HepG2 (cell line): ENCODE measurements around the gene FAM169A. TPM values are rescaled to one million over a fixed set of nuclear protein-coding genes. Genes with fewer than 3 reads are reported as not detected.

Source experiments
- ARID2 ChIP-seq: sonication (generic); formaldehyde crosslinking; IDR thresholded peaks from 2 replicates; pipeline ENCODE4 v1.8.1; 2022; ENCODE audit warnings: mild to moderate bottlenecking, missing genetic modification reagents, borderline replicate concordance
- BRCA1 ChIP-seq: sonication (generic); formaldehyde crosslinking; IDR thresholded peaks from 2 replicates; pipeline ENCODE4 v1.4.0; 2020; ENCODE audit warnings: missing genetic modification reagents
- HOXD1 ChIP-seq: sonication (generic); formaldehyde crosslinking; IDR thresholded peaks from 2 replicates; pipeline ENCODE4 v1.5.0; 2020; ENCODE audit warnings: missing genetic modification reagents
- IRF2 ChIP-seq: IDR thresholded peaks from 2 replicates; pipeline ENCODE4 v1.6.1; 2018; ENCODE audit warnings: missing genetic modification reagents, missing compliant biosample characterization
- ISL2 ChIP-seq: sonication (generic); formaldehyde crosslinking; IDR thresholded peaks from 2 replicates; pipeline ENCODE4 v1.5.0; 2020; ENCODE audit warnings: missing genetic modification reagents
- KLF12 ChIP-seq: sonication (generic); formaldehyde crosslinking; IDR thresholded peaks from 2 replicates; pipeline ENCODE4 v1.4.0; 2020; ENCODE audit warnings: missing genetic modification reagents, borderline replicate concordance
- POLR2AphosphoS2 ChIP-seq: IDR thresholded peaks from 2 replicates; pipeline ENCODE4 v1.6.1; 2011; ENCODE audit warnings: low read depth, low read length, improper control_type of control experiment
- RFXANK ChIP-seq: IDR thresholded peaks from 2 replicates; pipeline ENCODE4 v1.6.1; 2016
- U2AF2 ChIP-seq: fragments of 200-400 bp; formaldehyde crosslinking; IDR thresholded peaks from 2 replicates; pipeline ENCODE4 v1.6.1; 2017; ENCODE audit warnings: low read depth, mild to moderate bottlenecking, low read length
- ZFP1 ChIP-seq: IDR thresholded peaks from 2 replicates; pipeline ENCODE4 v1.6.1; 2016
- ZFP36 ChIP-seq: fragments of 150-350 bp; IDR thresholded peaks from 2 replicates; pipeline ENCODE4 v1.6.1; 2018; ENCODE audit warnings: borderline replicate concordance, low read length, low read depth; ENCODE audit not compliant: partially characterized antibody
- ZNF614 ChIP-seq: IDR thresholded peaks from 2 replicates; pipeline ENCODE4 v1.6.1; 2018; ENCODE audit warnings: missing biosample characterization, missing genetic modification reagents, inconsistent platforms, borderline replicate concordance
- ZNF746 ChIP-seq: sonication (generic); formaldehyde crosslinking; IDR thresholded peaks from 2 replicates; pipeline ENCODE4 v1.8.0; 2022; ENCODE audit warnings: mild to moderate bottlenecking, missing genetic modification reagents
- ZNF777 ChIP-seq: sonication (generic); formaldehyde crosslinking; IDR thresholded peaks from 2 replicates; pipeline ENCODE4 v1.4.0; 2020; ENCODE audit warnings: missing genetic modification reagents
- ZNF788 ChIP-seq: sonication (generic); formaldehyde crosslinking; IDR thresholded peaks from 2 replicates; pipeline ENCODE4 v1.5.0; 2020; ENCODE audit warnings: mild to moderate bottlenecking, missing genetic modification reagents, borderline replicate concordance
- polyA plus RNA-seq, 8 experiments: library from polyadenylated mRNA; depleted of rRNA in 3 of 8; stranded (reverse) in 7 of 8; unstranded in 1 of 8; fragments of >200 nt; fragmentation: Illumina TruSeq in 4 of 8; extraction: Trizol in 4 of 8; gene quantifications; 2 replicates each; pipeline versions ENCODE4 v1.2.1 to v1.2.3, GENCODE V29; 2011 to 2016; ENCODE audit warnings: low read depth in 4 of 8, missing spikeins in 1 of 8, mixed read lengths in 1 of 8; ENCODE audit not compliant: insufficient read depth in 1 of 8
- total RNA-seq, 5 experiments: library from RNA; depleted of rRNA; stranded (reverse); fragments of >200 nt; fragmentation: Illumina TruSeq; extraction: Trizol; gene quantifications; 2 replicates each; pipeline ENCODE4 v1.2.3, GENCODE V29; 2016; ENCODE audit warnings: low read depth in 1 of 5
- TF ChIP-seq, protein P1 (sequence below): sonication (generic); formaldehyde crosslinking; IDR thresholded peaks from 2 replicates; pipeline ENCODE4 v1.5.0; 2020; ENCODE audit warnings: mild to moderate bottlenecking, low read depth, missing genetic modification reagents, borderline replicate concordance
- TF ChIP-seq, protein P2 (sequence below): sonication (generic); formaldehyde crosslinking; IDR thresholded peaks from 2 replicates; pipeline ENCODE4 v1.5.1; 2020; ENCODE audit warnings: mild to moderate bottlenecking, moderate library complexity, missing genetic modification reagents
- TF ChIP-seq, protein P3 (sequence below): IDR thresholded peaks from 2 replicates; pipeline ENCODE4 v1.6.1; 2016; ENCODE audit warnings: low read depth, missing genetic modification reagents, missing compliant biosample characterization
- TF ChIP-seq, protein P4 (sequence below): IDR thresholded peaks from 2 replicates; pipeline ENCODE4 v1.6.1; 2016; ENCODE audit warnings: low read depth, borderline replicate concordance
- TF ChIP-seq, protein P5 (sequence below): sonication (generic); formaldehyde crosslinking; IDR thresholded peaks from 2 replicates; pipeline ENCODE4 v1.4.0; 2020; ENCODE audit warnings: mild to moderate bottlenecking, low read depth, missing genetic modification reagents
- TF ChIP-seq, protein P6 (sequence below): sonication (generic); formaldehyde crosslinking; IDR thresholded peaks from 2 replicates; pipeline ENCODE4 v1.8.0; 2022; ENCODE audit warnings: mild to moderate bottlenecking, missing genetic modification reagents, moderate library complexity

The FAM169A gene
- total and polyA plus RNA-seq, 2 of the 13 experiments (the other 11 are each of a cell fraction or from before 2014, with no cell fraction given), result 21.1 to 110 TPM

DNA sequence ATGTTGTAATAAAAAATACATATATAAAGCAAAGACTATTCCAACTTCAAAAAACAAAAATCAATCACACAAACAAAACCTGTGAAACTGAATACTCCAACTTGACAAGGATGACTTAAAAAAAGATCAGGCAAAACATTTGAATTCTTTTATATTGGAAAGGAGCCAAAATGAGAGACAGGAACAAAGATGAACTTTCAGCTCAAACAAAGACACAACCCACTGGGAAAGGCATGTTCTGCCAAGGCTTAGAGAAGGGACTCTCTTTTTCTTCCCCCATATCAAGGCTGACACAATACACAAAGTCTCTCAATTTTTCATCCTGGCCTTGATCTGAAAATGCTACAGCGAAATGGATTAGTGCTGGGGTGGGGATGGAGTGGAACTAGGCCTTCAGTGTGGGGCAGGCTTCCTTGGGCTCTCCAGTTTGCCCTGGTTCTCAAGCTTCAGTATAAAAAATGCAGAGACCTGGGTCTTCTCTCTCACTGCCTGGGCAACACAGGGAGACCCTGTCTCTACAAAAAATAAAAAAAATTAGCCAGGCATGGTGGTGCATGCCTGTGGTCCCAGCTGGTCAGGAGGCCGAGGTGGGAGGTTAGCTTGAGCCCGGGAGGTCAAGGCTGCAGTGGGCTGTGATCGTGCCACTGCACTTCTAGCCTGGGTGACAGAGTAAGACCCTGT, 11.6 kb upstream of the FAM169A start (continued):
- TF ChIP-seq, protein P1, sequence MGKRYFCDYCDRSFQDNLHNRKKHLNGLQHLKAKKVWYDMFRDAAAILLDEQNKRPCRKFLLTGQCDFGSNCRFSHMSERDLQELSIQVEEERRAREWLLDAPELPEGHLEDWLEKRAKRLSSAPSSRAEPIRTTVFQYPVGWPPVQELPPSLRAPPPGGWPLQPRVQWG (CRISPR knock-in tag), result no peak
- no peak for TF ChIP-seq ZNF777 (CRISPR knock-in tag)
- TF ChIP-seq, protein P2, sequence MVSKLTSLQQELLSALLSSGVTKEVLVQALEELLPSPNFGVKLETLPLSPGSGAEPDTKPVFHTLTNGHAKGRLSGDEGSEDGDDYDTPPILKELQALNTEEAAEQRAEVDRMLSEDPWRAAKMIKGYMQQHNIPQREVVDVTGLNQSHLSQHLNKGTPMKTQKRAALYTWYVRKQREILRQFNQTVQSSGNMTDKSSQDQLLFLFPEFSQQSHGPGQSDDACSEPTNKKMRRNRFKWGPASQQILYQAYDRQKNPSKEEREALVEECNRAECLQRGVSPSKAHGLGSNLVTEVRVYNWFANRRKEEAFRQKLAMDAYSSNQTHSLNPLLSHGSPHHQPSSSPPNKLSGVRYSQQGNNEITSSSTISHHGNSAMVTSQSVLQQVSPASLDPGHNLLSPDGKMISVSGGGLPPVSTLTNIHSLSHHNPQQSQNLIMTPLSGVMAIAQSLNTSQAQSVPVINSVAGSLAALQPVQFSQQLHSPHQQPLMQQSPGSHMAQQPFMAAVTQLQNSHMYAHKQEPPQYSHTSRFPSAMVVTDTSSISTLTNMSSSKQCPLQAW (CRISPR knock-in tag), result peak; percentile 36; the same call in 1 of the 2 replicates
- peak; percentile 37 for TF ChIP-seq ZNF614
- TF ChIP-seq ZFP1 (CRISPR knock-in tag), result 0 out of 2 replicates have a peak, but pooled peaks have one; percentile 67
- no peak for TF ChIP-seq ARID2
- no peak for TF ChIP-seq ZNF788 (CRISPR knock-in tag)
- TF ChIP-seq, protein P3, sequence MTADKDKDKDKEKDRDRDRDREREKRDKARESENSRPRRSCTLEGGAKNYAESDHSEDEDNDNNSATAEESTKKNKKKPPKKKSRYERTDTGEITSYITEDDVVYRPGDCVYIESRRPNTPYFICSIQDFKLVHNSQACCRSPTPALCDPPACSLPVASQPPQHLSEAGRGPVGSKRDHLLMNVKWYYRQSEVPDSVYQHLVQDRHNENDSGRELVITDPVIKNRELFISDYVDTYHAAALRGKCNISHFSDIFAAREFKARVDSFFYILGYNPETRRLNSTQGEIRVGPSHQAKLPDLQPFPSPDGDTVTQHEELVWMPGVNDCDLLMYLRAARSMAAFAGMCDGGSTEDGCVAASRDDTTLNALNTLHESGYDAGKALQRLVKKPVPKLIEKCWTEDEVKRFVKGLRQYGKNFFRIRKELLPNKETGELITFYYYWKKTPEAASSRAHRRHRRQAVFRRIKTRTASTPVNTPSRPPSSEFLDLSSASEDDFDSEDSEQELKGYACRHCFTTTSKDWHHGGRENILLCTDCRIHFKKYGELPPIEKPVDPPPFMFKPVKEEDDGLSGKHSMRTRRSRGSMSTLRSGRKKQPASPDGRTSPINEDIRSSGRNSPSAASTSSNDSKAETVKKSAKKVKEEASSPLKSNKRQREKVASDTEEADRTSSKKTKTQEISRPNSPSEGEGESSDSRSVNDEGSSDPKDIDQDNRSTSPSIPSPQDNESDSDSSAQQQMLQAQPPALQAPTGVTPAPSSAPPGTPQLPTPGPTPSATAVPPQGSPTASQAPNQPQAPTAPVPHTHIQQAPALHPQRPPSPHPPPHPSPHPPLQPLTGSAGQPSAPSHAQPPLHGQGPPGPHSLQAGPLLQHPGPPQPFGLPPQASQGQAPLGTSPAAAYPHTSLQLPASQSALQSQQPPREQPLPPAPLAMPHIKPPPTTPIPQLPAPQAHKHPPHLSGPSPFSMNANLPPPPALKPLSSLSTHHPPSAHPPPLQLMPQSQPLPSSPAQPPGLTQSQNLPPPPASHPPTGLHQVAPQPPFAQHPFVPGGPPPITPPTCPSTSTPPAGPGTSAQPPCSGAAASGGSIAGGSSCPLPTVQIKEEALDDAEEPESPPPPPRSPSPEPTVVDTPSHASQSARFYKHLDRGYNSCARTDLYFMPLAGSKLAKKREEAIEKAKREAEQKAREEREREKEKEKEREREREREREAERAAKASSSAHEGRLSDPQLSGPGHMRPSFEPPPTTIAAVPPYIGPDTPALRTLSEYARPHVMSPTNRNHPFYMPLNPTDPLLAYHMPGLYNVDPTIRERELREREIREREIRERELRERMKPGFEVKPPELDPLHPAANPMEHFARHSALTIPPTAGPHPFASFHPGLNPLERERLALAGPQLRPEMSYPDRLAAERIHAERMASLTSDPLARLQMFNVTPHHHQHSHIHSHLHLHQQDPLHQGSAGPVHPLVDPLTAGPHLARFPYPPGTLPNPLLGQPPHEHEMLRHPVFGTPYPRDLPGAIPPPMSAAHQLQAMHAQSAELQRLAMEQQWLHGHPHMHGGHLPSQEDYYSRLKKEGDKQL (CRISPR knock-in tag), result no peak
- no peak for TF ChIP-seq HOXD1 (CRISPR knock-in tag)
- TF ChIP-seq ZNF746 (CRISPR knock-in tag), result no peak
- TF ChIP-seq, protein P4, sequence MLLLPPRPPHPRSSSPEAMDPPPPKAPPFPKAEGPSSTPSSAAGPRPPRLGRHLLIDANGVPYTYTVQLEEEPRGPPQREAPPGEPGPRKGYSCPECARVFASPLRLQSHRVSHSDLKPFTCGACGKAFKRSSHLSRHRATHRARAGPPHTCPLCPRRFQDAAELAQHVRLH (CRISPR knock-in tag), result no peak
- no peak for TF ChIP-seq ZFP36
- TF ChIP-seq BRCA1 (CRISPR knock-in tag), result no peak
- TF ChIP-seq, protein P5, sequence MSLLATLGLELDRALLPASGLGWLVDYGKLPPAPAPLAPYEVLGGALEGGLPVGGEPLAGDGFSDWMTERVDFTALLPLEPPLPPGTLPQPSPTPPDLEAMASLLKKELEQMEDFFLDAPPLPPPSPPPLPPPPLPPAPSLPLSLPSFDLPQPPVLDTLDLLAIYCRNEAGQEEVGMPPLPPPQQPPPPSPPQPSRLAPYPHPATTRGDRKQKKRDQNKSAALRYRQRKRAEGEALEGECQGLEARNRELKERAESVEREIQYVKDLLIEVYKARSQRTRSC (CRISPR knock-in tag), result no peak
- TF ChIP-seq IRF2 (CRISPR knock-in tag), result no peak
- peak; percentile 33 for TF ChIP-seq ISL2 (CRISPR knock-in tag)
- TF ChIP-seq, protein P6, sequence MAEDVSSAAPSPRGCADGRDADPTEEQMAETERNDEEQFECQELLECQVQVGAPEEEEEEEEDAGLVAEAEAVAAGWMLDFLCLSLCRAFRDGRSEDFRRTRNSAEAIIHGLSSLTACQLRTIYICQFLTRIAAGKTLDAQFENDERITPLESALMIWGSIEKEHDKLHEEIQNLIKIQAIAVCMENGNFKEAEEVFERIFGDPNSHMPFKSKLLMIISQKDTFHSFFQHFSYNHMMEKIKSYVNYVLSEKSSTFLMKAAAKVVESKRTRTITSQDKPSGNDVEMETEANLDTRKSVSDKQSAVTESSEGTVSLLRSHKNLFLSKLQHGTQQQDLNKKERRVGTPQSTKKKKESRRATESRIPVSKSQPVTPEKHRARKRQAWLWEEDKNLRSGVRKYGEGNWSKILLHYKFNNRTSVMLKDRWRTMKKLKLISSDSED (CRISPR knock-in tag), result no peak
- no peak for TF ChIP-seq U2AF2
- no peak for TF ChIP-seq KLF12
- TF ChIP-seq POLR2AphosphoS2, result no peak
- no peak for TF ChIP-seq RFXANK (CRISPR knock-in tag)
